Retina (tissue), 1 donor: ENCODE results near the gene FAM170B.

Experiments used
- DNase-seq: peaks from one replicate; pipeline ENCODE4 v3.0.0-alpha.2; 2016

FAM170B gene

GRCh38 chr10:49168831-49169500, 35.1 kb upstream of the FAM170B start:
- DNase-seq = no peak

GRCh38 chr10:49168171-49168540, 34.3 kb upstream of the FAM170B start:
- no peak for DNase-seq

GRCh38 chr10:49167425-49168170, 33.8 kb upstream of the FAM170B start:
- DNase-seq = no peak

GRCh38 chr10:49166484-49167400, 32.9 kb upstream of the FAM170B start:
- no peak for DNase-seq

- no peak for DNase-seq
Measured at GRCh38 chr10:49165821-49166483, 32.1 kb upstream of the FAM170B start.

- DNase-seq = no peak
Measured at GRCh38 chr10:49165259-49165658, 31.4 kb upstream of the FAM170B start.

- DNase-seq = peak; percentile 43
Measured at GRCh38 chr10:49164559-49165188, 30.9 kb upstream of the FAM170B start.

- no peak for DNase-seq
Measured at GRCh38 chr10:49163741-49164140, 29.9 kb upstream of the FAM170B start.

- no peak for DNase-seq
Measured at GRCh38 chr10:49162761-49163310, 29.0 kb upstream of the FAM170B start.

GRCh38 chr10:49162063-49162462, 28.2 kb upstream of the FAM170B start:
- no peak for DNase-seq

- DNase-seq = no peak
Measured at GRCh38 chr10:49161411-49161997, 27.7 kb upstream of the FAM170B start.

GRCh38 chr10:49160814-49161213, 27.0 kb upstream of the FAM170B start:
- DNase-seq = no peak

- DNase-seq = no peak
Measured at GRCh38 chr10:49160110-49160509, 26.3 kb upstream of the FAM170B start.

- DNase-seq = no peak
Measured at GRCh38 chr10:49158915-49159314, 25.1 kb upstream of the FAM170B start.

GRCh38 chr10:49158404-49158803, 24.6 kb upstream of the FAM170B start:
- DNase-seq = no peak

- DNase-seq = no peak
Measured at GRCh38 chr10:49157229-49157628, 23.4 kb upstream of the FAM170B start.

- no peak for DNase-seq
Measured at GRCh38 chr10:49154641-49155040, 20.8 kb upstream of the FAM170B start.

GRCh38 chr10:49153971-49154370, 20.1 kb upstream of the FAM170B start:
- DNase-seq = no peak

GRCh38 chr10:49153115-49153514, 19.3 kb upstream of the FAM170B start:
- DNase-seq = no peak

GRCh38 chr10:49152663-49153062, 18.8 kb upstream of the FAM170B start:
- no peak for DNase-seq

GRCh38 chr10:49152037-49152436, 18.2 kb upstream of the FAM170B start:
- DNase-seq = no peak

- DNase-seq = no peak
Measured at GRCh38 chr10:49151481-49151880, 17.7 kb upstream of the FAM170B start.
